BLaER1 (cell line): ENCODE data around the gene ST3GAL4.
"Not testable (repeated sequence)": the region's sequence is repeated elsewhere in the genome, so short reads cannot be mapped to it uniquely, and the experiment has no call there.

Source experiments
- H3K27ac ChIP-seq: shearing (Covaris generic); formaldehyde crosslinking; 2 replicates; pipeline ENCODE4 v1.8.1; 2022
- H3K27me3 ChIP-seq: shearing (Covaris generic); formaldehyde crosslinking; 2 replicates; pipeline ENCODE4 v1.8.1; 2022
- H3K36me3 ChIP-seq: shearing (Covaris generic); formaldehyde crosslinking; 2 replicates; pipeline ENCODE4 v1.8.1; 2022
- H3K4me1 ChIP-seq: shearing (Covaris generic); formaldehyde crosslinking; 2 replicates; pipeline ENCODE4 v1.8.1; 2022
- H3K4me2 ChIP-seq: shearing (Covaris generic); formaldehyde crosslinking; 2 replicates; pipeline ENCODE4 v1.8.1; 2022
- H3K4me3 ChIP-seq: shearing (Covaris generic); formaldehyde crosslinking; 2 replicates; pipeline ENCODE4 v1.8.1; 2022
- H3K9ac ChIP-seq: shearing (Covaris generic); formaldehyde crosslinking; 2 replicates; pipeline ENCODE4 v1.8.1; 2022
- H3K9me3 ChIP-seq: shearing (Covaris generic); formaldehyde crosslinking; 2 replicates; pipeline ENCODE4 v1.8.1; 2022
- H4K20me1 ChIP-seq: shearing (Covaris generic); formaldehyde crosslinking; 2 replicates; pipeline ENCODE4 v1.8.1; 2022
- Cebpa-rat ChIP-seq: shearing (Covaris generic); IDR thresholded peaks from 2 replicates; pipeline ENCODE4 v1.8.1; 2022

The ST3GAL4 gene

DNA sequence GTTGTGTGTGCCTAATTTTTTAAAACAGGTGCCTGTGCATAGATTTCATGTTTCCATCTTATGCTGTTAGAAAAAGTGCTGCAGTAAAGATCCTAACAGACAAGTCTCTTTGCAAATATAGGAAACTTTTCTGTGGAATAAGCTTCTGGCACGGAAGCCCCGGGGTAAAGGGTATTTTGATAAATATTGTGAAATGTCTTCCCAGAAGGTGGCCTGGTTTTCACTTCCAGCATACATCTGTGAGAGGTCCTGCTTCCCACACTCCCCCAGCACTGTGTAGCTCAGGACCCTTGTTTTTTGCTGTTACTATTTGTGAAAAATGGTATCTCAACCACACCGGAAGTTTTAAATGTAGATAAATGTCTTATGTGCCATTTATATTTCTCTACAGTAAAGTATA, 14.5 kb downstream of the ST3GAL4 start:
- TF ChIP-seq Cebpa-rat = no peak
- no peaks in the 10 kb centered on the region for H3K36me3 ChIP-seq
- H3K4me2 ChIP-seq = no peak overlapping the region
- H3K27ac ChIP-seq = no peak overlapping the region
- peaks cover 17% of the 10 kb centered on the region; the same call in 1 of the 2 replicates for H4K20me1 ChIP-seq
- H3K9me3 ChIP-seq = no peaks in the 10 kb centered on the region
- H3K27me3 ChIP-seq = no peaks in the 10 kb centered on the region
- H3K4me3 ChIP-seq = no peak overlapping the region
- no peak overlapping the region for H3K9ac ChIP-seq
- peaks cover 38% of the 10 kb centered on the region for H3K4me1 ChIP-seq

DNA sequence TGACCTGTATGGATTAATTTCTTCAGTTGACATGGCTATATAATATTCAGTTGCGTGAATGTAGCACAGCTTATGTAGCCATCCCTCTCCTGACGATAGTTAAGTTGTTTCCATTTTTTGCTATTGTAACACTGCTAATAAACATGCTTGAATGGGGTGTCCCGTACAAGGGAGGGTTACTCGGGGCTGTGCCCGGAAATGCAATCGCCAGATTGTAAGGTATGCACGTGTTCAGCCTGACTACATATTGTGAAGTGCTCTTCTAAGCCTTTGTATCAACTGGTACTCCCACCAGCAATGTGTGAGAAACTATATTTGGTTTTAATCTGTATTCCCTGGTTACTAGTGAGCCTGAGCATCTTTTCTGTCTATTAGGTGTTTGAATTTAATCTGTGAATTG, 16.1 kb downstream of the ST3GAL4 start:
- H4K20me1 ChIP-seq = peaks cover 8% of the 10 kb centered on the region; the same call in 1 of the 2 replicates
- H3K9ac ChIP-seq = no peak overlapping the region
- no peaks in the 10 kb centered on the region for H3K27me3 ChIP-seq
- H3K36me3 ChIP-seq = no peaks in the 10 kb centered on the region
- no peak for TF ChIP-seq Cebpa-rat
- H3K4me1 ChIP-seq = peaks cover 30% of the 10 kb centered on the region
- no peak overlapping the region for H3K4me2 ChIP-seq
- H3K9me3 ChIP-seq = no peaks in the 10 kb centered on the region
- no peak overlapping the region for H3K27ac ChIP-seq
- no peak overlapping the region for H3K4me3 ChIP-seq

DNA sequence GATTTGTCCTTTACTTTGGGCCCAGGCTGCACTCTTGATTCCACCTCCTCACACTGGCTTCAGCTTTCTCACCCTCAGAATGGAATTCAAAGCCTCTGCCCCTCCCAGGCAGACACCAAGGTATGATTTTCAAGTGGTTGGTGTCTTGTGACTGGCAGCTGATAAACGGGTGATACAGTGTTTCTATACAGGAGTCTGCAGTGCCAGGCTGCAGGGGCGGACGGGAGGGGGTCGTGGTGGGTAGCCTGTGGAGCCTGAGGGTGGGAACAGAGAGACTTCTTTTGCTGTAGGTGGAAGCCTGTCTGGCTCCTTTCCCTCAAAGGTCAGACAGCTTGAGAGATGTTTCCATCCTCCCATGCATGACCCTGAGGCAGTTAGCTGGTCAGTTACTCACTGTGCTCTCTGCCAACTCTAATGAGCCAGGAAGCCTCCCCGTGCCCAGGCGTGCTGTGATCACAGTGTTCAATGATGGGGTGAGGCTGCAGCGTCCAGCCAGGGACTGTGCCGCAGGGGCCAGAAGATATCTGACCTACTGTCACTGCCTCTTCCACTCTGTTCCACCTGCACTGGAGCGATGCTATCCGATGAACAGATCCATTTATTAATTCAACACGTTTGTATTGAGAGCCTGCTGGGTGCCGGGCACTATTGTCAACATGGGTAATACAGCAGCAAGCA, 18.0 kb downstream of the ST3GAL4 start:
- not testable (repeated sequence) for H3K9me3 ChIP-seq, H3K27me3 ChIP-seq, H4K20me1 ChIP-seq, H3K9ac ChIP-seq, H3K4me2 ChIP-seq, H3K36me3 ChIP-seq, H3K27ac ChIP-seq, H3K4me3 ChIP-seq
- peaks cover 10% of the 10 kb centered on the region for H3K4me1 ChIP-seq

DNA sequence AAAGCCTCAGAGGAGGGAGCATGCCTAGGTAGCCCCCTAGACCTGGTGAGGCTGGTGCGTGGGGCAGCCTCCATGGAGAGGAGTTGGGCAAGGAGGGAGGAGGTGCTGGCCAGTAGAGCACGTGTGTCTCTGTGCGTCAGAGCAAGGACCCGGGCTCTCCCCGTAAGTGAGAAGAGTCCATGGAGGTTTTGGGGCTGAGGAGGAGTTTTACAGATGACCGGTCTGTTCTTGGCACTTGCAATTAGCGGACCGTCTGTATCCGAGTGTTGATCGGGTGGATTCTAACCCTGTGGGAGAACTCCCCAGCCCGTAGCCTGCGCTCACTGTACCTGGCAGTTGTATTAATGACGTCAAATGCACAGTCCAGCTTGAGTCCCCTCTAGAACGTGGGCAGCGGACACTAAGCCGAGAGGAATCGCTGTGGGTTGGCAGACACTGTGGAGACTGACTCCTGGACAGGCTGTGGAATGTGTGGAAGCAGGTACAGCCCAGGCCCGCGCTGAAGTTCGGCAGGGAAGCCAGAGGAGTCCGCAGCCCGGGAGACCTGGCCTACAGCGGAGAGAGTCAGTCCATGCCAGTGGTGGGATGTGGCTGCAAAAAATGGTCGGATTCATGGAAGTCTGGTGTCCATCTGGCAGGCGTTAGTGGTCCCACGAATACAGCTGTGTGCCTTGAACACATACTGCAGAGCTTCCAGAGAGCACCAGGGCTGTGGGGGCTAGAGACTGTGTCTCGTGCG, 19.2 kb downstream of the ST3GAL4 start:
- H3K27me3 ChIP-seq, H3K9ac ChIP-seq, H3K9me3 ChIP-seq, H4K20me1 ChIP-seq, H3K36me3 ChIP-seq, H3K4me3 ChIP-seq, H3K4me1 ChIP-seq, H3K4me2 ChIP-seq, H3K27ac ChIP-seq: not testable (repeated sequence)

DNA sequence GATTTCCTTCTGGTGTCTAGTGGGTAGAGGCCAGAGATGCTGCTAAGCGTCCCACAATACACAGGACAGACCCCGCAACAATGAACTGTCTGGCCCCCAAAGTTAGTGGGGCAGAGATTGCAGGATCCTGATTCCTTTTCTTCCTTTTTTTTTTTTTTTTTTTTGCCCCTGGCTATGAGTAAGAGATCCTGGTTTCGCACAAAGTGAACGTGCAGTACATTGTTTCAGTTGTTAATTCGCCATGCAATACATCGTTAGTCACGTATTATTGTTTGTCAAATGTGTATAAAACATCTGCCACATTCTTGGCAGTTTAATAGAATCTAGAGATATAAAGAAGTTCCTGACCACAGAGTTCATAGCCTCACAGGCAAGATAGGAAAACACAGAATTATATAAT, 20.2 kb downstream of the ST3GAL4 start:
- H3K9ac ChIP-seq = no peak overlapping the region
- no peaks in the 10 kb centered on the region for H3K36me3 ChIP-seq
- H3K9me3 ChIP-seq = no peaks in the 10 kb centered on the region
- no peak overlapping the region for H3K4me3 ChIP-seq
- no peaks in the 10 kb centered on the region for H3K27me3 ChIP-seq
- no peak overlapping the region for H3K4me2 ChIP-seq
- no peaks in the 10 kb centered on the region for H3K4me1 ChIP-seq
- H4K20me1 ChIP-seq = peaks cover 8% of the 10 kb centered on the region; the same call in 1 of the 2 replicates
- H3K27ac ChIP-seq = no peak overlapping the region
- TF ChIP-seq Cebpa-rat = no peak

DNA sequence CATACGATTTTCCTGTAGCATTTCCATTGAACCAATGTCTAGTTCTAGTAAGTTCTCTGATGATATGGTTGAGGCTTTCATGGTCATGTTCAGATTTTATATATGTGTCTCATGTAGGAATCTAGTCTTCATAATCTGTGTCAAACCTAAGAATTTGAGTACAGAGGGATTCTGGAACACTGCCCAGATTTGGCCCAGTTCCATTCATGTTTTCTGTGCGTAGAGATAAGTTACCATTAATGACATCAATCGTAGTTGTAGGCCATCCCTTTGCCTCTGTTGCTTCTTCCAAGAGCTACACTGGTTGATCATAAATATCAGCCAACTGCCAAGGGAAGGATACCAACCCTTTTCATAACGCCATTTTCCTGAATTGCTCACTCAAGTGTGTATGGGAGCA, 23.3 kb downstream of the ST3GAL4 start:
- H3K27me3 ChIP-seq = no peaks in the 10 kb centered on the region

DNA sequence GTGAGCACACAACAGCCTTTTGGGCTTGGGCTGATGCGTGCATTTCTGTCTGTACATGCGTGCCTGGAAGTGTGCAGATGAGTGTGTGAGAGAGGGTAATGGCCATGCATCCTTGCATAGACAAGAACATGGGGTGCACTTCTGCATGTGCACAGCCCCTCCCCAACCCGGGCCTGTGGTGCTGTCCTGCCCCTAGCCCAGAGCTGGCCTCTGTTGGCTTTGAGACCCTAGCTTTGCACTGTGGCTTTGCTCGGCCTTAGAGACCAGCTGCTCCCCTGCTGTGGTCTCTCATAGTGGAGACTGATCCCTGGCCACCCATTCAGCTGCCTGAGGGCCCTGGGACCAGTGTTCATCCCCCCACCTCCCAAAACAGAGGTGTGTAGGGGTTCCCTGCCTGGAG, 25.4 kb downstream of the ST3GAL4 start:
- Histone ChIP-seq H3K36me3 (no peaks in the 10 kb centered on the region), H4K20me1 (peaks cover 37% of the 10 kb centered on the region; the same call in 1 of the 2 replicates), H3K27me3 (no peaks in the 10 kb centered on the region), H3K27ac (no peak overlapping the region), H3K4me1 (peaks cover 27% of the 10 kb centered on the region), H3K4me3 (no peak overlapping the region), H3K9me3 (no peaks in the 10 kb centered on the region), H3K9ac (no peak overlapping the region), H3K4me2 (no peak overlapping the region)
- no peak for TF ChIP-seq Cebpa-rat

More for the DNA sequence above, 23.3 kb downstream of the ST3GAL4 start:
- no peak overlapping the region for H3K4me3 ChIP-seq
- H3K27ac ChIP-seq = no peak overlapping the region
- no peak overlapping the region for H3K4me2 ChIP-seq
- no peaks in the 10 kb centered on the region for H3K9me3 ChIP-seq
- no peak overlapping the region for H3K9ac ChIP-seq
- H4K20me1 ChIP-seq = peaks cover 20% of the 10 kb centered on the region; the same call in 1 of the 2 replicates
- no peaks in the 10 kb centered on the region for H3K36me3 ChIP-seq
- no peak for TF ChIP-seq Cebpa-rat
- H3K4me1 ChIP-seq = peaks cover 7% of the 10 kb centered on the region

DNA sequence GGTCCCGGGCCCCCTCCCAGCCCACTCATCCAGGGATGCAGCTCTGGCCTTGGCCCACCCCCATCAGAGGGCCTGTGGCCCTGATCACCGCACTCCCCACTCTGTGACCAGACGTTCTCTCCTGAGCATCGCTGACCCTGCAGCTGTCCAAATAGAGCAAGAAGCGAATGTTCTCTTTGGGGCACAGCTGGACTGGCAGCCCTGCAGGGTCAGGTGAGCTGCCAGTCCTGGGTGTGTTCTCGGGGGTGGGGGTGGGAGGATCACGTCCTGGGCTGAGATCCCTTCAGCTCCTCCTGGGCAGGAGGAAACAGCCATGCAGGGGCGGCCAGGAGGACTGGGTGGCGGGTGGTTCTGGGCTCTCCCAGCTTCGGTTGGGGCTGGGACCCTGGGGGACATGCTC, 26.5 kb downstream of the ST3GAL4 start:
- H3K36me3 ChIP-seq, H3K4me2 ChIP-seq: not testable (repeated sequence)
- peaks cover 48% of the 10 kb centered on the region; the same call in 1 of the 2 replicates for H4K20me1 ChIP-seq

DNA sequence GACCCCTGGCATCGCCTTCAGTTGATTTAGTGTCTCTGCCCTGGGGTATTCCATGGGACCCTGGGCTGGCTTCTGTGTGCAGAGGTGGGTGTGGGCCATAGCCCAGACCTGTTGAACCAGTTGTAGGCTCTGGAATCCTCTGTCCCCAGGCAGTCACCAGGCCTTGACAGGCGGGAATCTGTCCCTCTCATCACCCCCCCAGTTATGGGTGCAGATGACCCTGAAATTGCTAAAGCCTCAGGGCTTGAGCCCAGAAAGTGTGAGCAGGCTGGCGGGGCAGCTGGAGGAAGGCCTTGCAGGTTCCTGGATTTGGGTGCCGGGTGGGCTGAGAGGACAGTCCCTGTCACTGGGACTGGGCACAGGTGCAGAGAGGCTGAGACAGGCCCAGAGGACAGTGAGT, 27.2 kb downstream of the ST3GAL4 start:
- not testable (repeated sequence) for H3K36me3 ChIP-seq, H3K4me2 ChIP-seq, H3K27ac ChIP-seq, H3K9ac ChIP-seq, H3K27me3 ChIP-seq, H3K9me3 ChIP-seq, H3K4me3 ChIP-seq
- H4K20me1 ChIP-seq = peaks cover 49% of the 10 kb centered on the region; the same call in 1 of the 2 replicates
- H3K4me1 ChIP-seq = peaks cover 44% of the 10 kb centered on the region

More for the DNA sequence above, 26.5 kb downstream of the ST3GAL4 start:
- H3K9ac ChIP-seq, H3K9me3 ChIP-seq, H3K4me3 ChIP-seq, H3K27me3 ChIP-seq, H3K27ac ChIP-seq: not testable (repeated sequence)
- H3K4me1 ChIP-seq = peaks cover 37% of the 10 kb centered on the region
